ENCODE measurements around the gene KRTAP19-8.

Gene KRTAP19-8

GRCh38 chr21:31014891-31015290, 23.4 kb downstream of the KRTAP19-8 start:
- DNase-seq (ENCODE audit: low read depth): no peak
- H3K4me3 ChIP-seq (ENCODE audit: low read depth, low read length): no peak overlapping the region
- no peak for TF ChIP-seq CTCF (IDR thresholded peaks at IDR 0.05; ENCODE audit: low read depth, low read length, missing control alignments)

- no peak for TF ChIP-seq CTCF (IDR thresholded peaks at IDR 0.05; ENCODE audit: low read depth, low read length, missing control alignments)
- H3K4me3 ChIP-seq (ENCODE audit: low read depth, low read length): no peak overlapping the region; the same call in 1 of the 2 replicates
- no peak for DNase-seq (ENCODE audit: low read depth)
Measured at GRCh38 chr21:31012133-31013089, 25.9 kb downstream of the KRTAP19-8 start.

- TF ChIP-seq CTCF (IDR thresholded peaks at IDR 0.05; ENCODE audit: low read depth, low read length, missing control alignments): no peak
- no peak overlapping the region for H3K4me3 ChIP-seq (ENCODE audit: low read depth, low read length)
- no peak for DNase-seq (ENCODE audit: low read depth)
Measured at GRCh38 chr21:31011412-31011811, 26.9 kb downstream of the KRTAP19-8 start.

GRCh38 chr21:31008355-31008754, 29.9 kb downstream of the KRTAP19-8 start:
- no peak for DNase-seq (ENCODE audit: low read depth)
- no peak for TF ChIP-seq CTCF (IDR thresholded peaks at IDR 0.05; ENCODE audit: low read depth, low read length, missing control alignments)
- H3K4me3 ChIP-seq (ENCODE audit: low read depth, low read length): no peak overlapping the region

GRCh38 chr21:31005019-31005418, 33.3 kb downstream of the KRTAP19-8 start:
- no peak for TF ChIP-seq CTCF (IDR thresholded peaks at IDR 0.05; ENCODE audit: low read depth, low read length, missing control alignments)
- no peak overlapping the region for H3K4me3 ChIP-seq (ENCODE audit: low read depth, low read length)
- no peak for DNase-seq (ENCODE audit: low read depth)

- H3K4me3 ChIP-seq (ENCODE audit: low read depth, low read length): no peak overlapping the region
- no peak for DNase-seq (ENCODE audit: low read depth)
- TF ChIP-seq CTCF (IDR thresholded peaks at IDR 0.05; ENCODE audit: low read depth, low read length, missing control alignments): no peak
Measured at GRCh38 chr21:31003471-31003870, 34.8 kb downstream of the KRTAP19-8 start.

- H3K4me3 ChIP-seq (ENCODE audit: low read depth, low read length): no peak overlapping the region
- TF ChIP-seq CTCF (IDR thresholded peaks at IDR 0.05; ENCODE audit: low read depth, low read length, missing control alignments): no peak
Measured at GRCh38 chr21:30997541-30997940, 40.7 kb downstream of the KRTAP19-8 start.

More at GRCh38 chr21:30997541-30997940, 40.7 kb downstream of the KRTAP19-8 start:
- no peak for DNase-seq (ENCODE audit: low read depth)

Measured in GM12864 (cell line).